GM19240 (cell line): ENCODE measurements around the gene FCRL2.
A peak's percentile ranks its signal among the peaks of the same experiment; 100 is the strongest.

Source experiments
- DNase-seq: peaks from one replicate; pipeline ENCODE4 v3.0.0; 2011; ENCODE audit warnings: low spot score; ENCODE audit not compliant: insufficient read length

The FCRL2 gene, protein sequence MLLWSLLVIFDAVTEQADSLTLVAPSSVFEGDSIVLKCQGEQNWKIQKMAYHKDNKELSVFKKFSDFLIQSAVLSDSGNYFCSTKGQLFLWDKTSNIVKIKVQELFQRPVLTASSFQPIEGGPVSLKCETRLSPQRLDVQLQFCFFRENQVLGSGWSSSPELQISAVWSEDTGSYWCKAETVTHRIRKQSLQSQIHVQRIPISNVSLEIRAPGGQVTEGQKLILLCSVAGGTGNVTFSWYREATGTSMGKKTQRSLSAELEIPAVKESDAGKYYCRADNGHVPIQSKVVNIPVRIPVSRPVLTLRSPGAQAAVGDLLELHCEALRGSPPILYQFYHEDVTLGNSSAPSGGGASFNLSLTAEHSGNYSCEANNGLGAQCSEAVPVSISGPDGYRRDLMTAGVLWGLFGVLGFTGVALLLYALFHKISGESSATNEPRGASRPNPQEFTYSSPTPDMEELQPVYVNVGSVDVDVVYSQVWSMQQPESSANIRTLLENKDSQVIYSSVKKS

DNA sequence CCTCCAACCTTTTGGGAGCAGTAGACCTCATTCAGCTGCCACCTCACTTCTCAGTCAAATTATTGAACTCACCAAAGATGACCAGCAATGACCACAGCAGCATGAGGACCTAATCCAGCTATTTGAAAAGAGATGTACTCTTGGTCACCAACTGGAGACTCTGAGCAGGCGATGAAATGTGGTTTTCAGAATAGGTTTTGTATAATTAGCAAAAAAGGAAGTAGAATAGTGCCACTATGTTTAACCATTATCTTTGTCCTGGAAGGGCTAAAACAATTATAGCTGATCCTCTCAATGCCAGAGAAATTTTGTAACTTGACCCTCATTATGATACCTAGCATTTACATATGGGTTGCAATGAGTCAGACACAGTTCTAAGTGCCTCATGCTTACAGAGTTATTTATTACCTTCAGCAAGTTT is at the start of gene FCRL2:
FCRL2 (minus strand) TSS at position 162 of the 421 bp plus-strand sequence; CDS start at position 103, 59 bp downstream.
- no peak for DNase-seq

DNA sequence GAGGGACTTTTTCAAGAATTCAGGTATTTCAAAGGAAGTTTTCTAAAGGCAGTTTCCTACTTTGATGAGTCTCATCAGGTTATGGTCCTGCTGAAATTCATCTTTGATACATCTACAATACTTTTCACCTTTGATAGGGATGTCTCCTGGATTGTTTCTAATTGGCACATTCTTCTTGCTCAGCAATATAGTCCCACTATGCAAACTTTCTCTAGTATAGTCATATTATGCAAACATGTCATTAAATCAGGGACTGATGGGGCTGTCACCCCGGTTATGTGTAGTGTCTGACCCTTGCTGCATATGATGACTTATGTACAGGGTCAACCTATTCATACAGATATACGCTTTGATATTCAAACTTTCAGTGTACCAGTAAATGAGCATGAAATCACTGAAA is 43.4 kb upstream of the FCRL2 start:
- no peak for DNase-seq

DNA sequence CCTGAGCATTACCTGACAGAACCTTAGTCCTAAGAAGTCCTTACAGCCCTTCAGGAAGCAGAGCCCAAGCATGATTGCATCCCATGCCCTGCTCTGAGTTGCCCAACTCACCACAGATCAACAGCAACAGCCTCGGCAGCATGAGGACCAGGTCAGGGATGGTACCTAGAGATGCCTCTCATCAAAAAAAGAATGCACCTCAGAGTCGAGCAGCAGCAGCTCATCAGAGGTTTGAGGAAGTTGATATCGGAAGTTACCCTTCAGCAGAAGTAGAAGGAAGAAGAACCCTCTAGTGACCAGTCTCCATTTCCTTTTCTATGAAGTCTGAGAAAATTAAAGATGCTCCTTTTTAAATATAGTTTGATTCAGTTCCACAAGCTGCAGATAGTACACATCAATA is 43.0 kb upstream of the FCRL2 start, which contains the start of gene FCRL1:
FCRL1 (minus strand) TSS at position 225 of the 400 bp plus-strand sequence; CDS start at position 142, 83 bp downstream.
- DNase-seq, result no peak

DNA sequence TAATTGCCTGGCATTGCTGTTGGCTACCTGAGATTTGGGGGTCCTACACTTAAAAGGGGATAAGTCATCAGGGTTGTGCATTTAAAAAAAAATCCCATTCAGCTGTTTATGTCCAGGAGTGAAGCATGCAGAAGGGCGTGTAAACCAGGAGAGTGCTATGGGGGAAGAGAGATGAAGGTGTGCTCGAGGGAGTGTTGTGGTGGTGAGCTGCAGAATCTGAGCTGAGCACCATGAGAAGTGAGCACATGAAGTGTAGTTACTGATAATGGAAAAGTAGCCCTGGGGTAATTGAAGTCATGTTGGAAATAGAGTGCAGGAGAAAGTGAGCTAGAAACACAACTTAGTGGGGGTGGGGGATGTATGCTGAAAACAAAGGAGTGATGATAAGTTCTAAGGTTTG is 42.3 kb upstream of the FCRL2 start:
- no peak for DNase-seq

DNA sequence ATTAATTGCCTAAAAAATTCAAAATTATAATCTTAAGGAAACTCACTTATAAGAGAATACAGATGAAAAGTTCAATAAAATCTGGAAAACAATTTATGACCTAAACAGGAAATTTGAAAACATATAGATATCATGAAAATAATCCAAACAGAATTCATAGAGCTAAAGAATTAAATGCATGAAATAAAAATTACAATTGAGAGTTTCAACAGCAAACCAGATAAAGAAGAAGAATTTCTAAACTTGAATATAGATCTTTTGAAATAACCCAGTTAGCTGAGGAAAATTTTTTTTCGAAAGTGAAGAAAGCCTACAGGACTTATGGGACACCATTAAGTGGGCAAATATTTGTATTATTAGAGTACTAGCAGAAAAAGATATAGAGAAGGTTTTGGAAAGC is 36.3 kb upstream of the FCRL2 start:
- no peak for DNase-seq

DNA sequence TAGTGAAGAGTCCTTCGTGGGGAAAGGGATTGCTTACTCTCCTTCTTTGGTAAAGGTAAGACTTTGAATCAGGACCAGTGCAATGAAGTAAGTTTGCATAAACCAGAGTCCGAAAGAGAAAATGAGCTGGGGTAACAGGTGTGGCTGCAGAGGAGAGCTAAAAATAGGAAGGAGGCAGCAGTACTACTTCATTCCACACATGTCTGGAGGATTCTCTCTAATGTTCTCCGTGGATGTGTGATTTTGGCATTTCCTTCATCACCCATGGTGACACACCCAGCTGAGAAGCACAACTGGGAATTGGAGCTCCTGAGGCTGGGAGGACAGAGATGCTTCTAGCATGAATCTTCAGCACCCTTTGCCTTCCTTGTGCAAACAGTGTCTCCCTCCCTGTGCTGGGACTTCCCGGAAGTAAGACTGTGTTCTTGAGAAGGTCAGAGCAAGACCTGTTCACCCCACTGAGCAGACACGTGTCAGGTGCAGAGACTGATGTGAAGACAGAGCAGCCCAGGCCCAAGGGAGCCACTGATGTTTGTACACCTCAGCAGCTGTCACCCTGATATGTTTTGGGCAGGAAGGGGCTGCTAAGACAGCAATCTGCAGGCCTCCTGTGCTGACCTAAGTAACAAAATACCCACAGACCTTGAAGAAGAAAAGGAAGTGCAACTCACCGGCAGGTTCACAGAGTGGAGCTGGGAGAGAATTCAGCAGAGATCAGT is 29.7 kb upstream of the FCRL2 start:
- peak; percentile 50 for DNase-seq

DNA sequence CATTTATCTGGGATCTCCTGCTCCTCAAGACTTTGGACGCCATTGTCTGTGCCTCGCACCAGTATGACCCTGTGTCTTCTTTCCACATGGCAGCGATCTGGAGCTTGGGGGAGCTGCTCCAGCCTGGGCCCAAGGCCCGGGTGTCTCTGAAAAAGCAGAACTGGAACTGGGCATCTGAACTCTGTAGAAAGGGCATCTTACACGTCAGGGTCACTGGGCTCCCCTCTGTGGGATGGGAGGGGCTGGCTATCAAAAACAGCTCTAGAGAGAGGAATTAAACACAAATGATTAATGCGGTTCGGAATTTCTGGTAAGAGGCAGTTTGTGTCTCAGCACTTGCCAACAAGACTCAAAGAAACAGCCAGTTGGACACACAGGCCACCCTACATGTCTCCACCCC is 26.9 kb upstream of the FCRL2 start:
- no peak for DNase-seq

DNA sequence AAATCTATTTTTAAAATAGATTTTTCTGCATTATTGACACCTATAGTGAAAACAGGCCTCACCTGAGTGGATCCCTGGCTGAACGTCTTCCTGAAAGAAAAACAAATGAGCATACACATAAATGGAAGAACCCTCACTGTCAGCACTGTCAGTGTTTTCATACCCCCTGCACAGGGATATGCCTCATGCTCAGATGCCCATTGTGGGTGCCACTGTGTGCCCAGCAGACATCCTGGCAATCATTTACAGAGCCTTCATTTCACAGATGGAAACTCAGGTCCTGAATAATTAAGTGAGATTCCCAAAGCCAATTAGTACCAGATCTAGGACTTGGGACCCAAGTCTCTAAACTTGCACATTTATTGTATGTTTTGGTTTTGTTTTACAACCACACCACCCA is 23.1 kb upstream of the FCRL2 start:
- no peak for DNase-seq

DNA sequence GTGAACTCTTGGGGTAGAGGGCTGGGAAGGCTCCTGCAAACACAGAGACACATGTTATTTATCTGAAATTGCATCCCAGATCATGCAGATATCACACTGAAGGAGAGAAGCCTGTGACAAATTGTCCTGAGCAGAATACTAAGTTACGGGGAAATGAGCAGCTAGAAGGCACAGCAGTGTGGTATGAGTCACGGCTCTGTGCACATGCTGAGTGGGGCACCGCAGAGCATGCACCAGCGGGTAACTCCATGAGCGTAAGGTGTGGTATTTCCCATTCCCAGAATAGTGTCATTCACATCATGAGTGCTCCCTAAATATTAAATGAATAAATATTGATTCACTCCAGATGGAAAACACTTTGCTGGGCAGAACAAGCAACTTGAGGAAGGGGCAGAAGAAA is 21.3 kb upstream of the FCRL2 start:
- DNase-seq, result no peak

DNA sequence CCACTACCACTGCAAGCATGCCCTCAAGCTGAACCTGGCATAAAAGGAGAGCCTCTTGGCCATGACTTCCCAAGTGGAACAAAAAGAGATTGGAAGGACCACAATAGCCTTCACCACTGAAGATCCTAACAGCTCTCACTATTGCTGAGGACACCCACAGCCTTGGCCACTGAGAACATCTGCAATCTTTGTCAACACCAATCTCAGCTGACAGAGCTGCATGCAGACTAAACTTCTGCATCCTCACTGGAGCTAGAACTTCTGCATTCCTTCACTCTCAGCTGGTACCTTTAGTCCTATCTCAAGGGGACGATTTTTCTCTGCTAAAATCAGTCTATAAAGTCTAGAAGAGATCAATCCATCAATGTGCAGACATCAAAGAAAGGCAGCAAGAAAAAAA is 8.3 kb upstream of the FCRL2 start:
- no peak for DNase-seq

DNA sequence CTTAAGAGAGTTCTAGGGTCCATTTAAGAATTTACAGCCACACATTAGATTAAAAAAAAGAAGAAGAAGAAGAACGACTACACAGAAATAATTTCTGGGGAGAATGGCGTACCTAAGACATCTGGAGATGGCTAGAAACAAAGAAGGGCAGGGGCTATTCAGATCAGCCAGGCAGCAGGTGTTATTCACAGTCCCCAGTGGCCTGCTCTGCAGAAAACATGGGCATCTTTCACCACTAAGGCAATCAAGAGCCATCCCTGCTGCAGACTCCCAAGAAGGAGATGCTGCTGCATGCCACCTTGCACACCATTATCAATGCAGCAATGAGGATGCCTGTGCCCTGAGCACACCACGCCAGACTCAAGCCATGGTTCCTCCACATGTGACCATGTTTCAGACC is 7.9 kb upstream of the FCRL2 start:
- DNase-seq, result no peak

DNA sequence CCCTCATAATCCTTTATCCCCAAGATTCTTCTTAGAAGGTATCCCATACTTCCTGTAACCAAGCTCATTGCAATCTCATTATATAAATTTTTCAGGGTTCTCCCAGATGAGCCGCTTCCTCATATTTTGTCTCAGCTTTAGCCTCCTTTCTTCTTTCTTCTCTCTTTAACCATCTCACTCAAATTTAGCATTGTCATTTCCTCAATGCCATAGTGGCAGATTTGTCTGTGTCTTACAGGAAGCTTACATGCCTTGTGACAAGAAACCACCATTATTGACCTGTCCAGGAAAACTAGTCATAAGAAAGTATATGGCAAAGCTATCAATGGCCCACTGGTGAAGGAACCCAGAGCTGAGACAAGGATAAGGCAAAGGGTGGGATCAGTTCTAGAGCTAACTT is 6.0 kb upstream of the FCRL2 start:
- no peak for DNase-seq

DNA sequence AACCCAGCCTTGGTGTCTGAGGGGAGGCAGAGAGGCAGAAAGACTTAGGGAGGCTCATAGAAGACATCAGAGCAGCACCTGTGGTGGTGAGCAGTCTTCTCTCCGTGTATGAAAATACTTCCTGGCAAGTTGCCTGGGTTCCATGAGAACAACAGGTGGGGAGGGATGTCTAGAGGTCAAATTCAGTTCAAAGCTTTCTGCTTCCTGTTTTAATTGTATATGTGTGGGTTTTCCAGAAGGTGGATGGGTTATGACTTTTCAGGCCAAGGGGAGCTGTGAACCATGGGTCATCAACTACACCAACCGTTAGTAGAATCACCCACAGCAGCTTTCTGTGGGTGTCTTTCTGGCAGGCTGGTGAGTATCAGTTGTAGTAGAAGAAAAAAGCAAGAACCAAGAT is 4.1 kb upstream of the FCRL2 start:
- DNase-seq, result no peak

DNA sequence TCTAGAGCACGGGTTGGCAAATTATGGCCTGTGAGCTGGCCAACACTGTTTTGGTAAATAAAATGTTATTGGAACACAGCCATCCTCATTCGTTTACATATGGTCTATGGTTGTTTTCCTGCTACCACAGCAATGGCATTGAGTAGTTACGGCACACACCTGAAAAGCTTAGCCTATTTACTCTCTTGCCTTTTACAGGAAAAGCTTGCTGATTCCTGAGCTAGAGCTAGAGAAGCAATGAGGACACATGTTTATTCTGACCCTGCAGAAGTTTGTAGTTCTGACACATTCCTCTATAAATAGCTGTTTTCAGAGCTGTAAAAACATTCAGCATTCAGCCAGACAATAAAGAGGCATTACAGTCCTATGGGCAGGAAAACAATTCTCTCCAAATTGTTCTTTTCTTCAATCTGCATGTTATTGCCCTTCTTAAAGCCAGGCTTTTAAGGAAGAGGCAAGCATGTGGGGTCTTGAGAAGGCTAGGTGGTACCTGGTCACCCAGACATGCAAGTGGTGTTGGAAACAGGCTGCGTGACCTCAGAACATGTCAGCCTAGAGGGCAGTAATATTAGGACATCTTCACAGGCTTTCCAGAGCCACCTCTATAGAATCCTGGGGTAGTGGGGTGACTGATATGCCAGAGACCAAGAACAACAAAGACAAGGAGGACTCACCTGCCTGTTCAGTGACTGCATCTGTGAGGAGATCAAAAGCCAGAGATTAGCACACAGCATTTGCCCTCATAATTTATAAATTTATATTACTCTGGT is 1.6 kb downstream of the FCRL2 start:
- DNase-seq, result no peak

DNA sequence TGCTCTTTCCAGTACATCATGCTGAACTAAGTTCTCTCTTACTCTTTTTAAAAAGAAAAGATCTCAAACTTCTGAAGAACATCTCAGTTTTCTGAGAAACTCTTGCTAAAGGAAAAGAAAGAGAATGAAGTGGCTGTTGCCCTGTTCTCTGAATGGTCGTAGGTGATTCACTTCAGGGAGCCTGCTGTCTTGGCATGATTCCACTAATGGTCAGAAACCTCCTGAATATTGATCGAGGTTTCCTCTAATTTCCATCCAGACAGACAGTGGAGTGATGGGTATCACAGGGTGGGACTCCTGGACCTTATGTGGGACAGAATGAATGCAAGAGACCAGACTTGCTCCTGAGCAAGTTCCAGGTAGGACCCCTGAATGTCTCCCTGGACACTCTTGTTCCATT is 2.5 kb downstream of the FCRL2 start:
- DNase-seq, result no peak

DNA sequence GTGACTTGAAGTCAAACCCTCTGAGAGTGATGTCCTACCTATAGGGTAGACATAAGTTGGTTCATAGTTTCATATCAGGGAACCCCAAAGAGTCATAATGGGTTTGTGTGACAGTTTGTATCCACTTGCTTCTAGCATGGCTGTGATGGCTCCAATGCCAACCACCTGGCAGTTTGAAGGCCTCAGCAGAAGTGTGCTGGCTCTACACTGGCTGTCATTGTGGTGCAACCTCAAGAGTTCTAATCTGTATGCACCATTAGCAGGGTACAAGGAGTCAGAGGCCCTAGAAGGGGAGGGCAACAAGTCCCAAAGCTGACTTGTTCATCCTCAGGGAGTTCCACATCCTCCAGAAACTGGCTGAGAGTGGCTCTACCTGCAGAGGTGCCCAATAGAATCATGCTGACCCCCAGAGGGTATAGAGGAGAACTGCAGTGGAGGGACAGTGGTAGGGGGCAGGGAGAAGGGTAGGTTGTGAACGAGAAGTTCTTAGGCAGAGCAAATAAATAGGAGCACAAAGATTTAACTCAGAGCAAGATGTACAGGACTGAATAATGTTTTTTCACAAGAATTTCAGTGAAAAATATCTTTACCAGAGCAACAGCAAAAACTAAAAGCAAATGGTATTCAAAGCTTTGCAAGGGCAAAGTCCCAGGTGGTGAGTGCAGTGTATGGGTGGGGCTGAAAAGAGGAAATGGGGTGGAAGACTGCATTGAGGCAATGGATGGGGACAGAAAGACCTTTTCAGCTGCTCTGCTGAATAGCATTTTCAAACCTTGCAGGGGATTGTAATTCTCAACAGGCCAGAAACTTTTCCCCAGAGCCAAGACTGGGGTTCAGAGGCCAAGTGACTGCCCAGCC is 3.2 kb downstream of the FCRL2 start:
- peak; percentile 21 for DNase-seq

DNA sequence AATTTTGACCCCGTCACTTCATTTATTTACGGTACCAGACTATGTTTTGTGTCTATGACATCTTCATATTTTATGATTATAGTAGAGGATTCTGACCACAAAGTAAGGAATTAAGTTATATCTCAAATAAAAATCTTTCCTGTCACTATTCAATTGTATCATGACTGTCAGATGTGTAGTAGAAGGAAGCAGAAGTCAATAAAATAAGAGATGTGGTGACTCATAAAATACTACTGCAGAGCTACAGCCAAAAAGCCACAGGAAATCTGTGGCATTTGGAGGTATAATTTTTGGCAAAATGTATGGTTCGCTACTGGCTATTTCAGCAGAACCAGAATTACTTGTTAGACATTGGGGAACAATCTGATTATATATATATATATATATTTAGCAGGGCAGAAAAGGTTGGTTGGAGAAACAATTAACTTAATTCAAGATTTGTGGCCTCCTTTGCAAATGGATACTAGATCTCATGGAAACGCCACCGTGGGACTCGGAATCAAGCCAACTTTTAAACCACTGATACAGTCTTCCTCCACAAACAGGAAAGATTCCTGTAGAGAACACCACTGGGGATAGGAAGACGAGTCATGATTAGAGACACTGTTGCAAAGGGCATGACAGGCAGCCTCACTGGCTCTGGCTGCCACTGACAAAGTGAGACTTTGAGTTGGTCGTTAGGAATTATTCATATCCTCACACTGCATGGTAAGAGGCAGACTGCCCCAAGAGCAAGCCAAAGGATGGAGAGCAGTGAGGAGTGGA is 5.1 kb downstream of the FCRL2 start:
- no peak for DNase-seq

DNA sequence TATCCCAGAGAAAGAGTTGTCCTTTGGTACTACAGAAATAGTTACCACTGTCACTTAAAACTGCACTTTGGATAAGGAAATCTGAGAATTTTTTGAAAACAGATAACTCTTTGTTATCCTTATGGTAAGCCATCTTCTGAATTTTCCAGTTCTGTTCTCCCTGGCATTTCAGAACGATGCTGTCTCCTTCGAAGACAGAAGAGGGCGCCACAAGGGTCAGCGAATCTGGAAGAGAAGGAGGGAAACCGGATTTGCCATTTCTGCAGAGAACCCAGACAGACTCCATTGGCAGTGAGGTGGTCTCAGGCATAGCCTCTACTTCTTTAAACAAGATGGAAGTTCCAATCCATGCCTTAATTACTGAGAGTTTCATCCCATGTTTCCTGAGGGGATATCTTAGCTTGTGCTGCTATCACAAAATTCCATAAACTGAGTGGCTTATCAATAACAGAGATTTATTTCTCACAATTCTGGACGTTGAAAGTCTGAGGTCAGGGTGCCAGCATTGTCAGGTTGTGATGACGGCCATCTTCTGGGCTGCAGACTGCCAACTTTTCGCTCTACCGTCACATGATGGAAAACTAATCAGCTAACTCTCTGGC is 6.4 kb downstream of the FCRL2 start:
- no peak for DNase-seq

DNA sequence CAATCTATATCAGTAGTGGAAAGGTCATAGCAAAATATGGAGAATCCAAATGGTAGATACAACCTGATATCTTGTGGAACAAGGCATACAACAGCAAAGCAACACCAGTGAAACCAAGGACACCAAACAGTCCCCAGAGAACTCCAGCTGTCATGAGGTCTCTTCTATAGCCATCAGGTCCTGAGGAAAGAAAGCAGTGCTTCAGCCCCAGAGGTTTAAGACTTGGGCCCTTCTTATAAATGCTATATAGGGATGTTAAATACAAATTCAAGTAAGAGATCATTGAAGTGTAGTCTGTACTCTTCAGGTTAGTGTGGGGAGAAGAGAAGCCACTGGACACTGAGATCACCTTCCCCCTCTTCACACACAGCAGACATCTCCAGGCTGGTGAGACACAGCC is 10.1 kb downstream of the FCRL2 start:
- no peak for DNase-seq

DNA sequence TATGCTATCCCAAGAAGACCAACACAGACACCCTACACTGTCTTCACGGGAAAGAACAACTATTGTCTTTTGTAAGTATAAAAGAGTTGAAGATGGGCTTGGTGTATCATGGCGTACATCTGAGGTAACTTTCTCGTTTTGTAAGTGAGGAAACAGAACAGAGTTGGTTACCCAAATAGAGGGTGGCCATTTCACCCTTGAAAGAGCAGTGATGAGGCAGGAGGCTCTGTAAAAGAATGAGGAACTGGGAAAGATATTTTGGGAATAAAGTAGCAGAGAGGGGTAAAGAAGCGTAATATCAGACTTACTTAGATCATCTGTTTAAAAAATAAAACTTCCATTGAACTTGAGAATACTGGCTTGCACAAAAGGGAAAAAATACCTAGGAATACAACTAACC is 18.9 kb downstream of the FCRL2 start:
- no peak for DNase-seq
